Astrocyte (in vitro differentiated cells and primary cell): ENCODE measurements around the gene PDX1.

Source experiments
- CTCF ChIP-seq: IDR thresholded peaks from 2 replicates; pipeline ENCODE4 v1.5.1; 2011; ENCODE audit warnings: low read depth, mild to moderate bottlenecking, inconsistent platforms, low read length, moderate library complexity; ENCODE audit not compliant: insufficient read depth
- EZH2 ChIP-seq: IDR thresholded peaks from 2 replicates; pipeline ENCODE4 v1.6.1; 2012; ENCODE audit warnings: mild to moderate bottlenecking, low read length, inconsistent platforms; ENCODE audit not compliant: insufficient read depth

GRCh38 chr13:27973961-27974662 is 54.3 kb downstream of the PDX1 start:
- TF ChIP-seq CTCF (no peak), EZH2 (no peak)
